CD4-positive, alpha-beta T cell (primary cell): Measurements from ENCODE around the gene REV3L. TPM values are rescaled to one million over a fixed set of nuclear protein-coding genes. Genes with fewer than 3 reads are reported as not detected.

Experiments used
- ATAC-seq: fragments of 200-7000 bp; cut with Tn5 transposase; one replicate; pipeline ENCODE4 v1.10.0; 2022; ENCODE audit warnings: mild to moderate bottlenecking; ENCODE audit not compliant: poor library complexity
- CTCF ChIA-PET: fragments of 350-600 bp; sonication (Branson Sonifier 250); formaldehyde crosslinking; loops from one replicate; lab custom pipeline; 2021; ENCODE audit warnings: antibody characterized with exemption, inconsistent platforms; lab: Charles Lee
- POLR2A ChIA-PET: fragments of 350-600 bp; sonication (Branson Sonifier 250); formaldehyde crosslinking; loops from one replicate; lab custom pipeline; 2021; ENCODE audit warnings: antibody characterized with exemption, inconsistent platforms; lab: Charles Lee
- DNase-seq, 14 experiments: peaks; one replicate each; pipeline ENCODE4 v3.0.0-alpha.2; 2013 to 2020; ENCODE audit warnings: mixed read lengths in 2 of 14
- H3K27ac ChIP-seq, 2 donors: one replicate each; pipeline versions ENCODE4 v1.5.1 to v1.7.0; 2013; ENCODE audit warnings: low read length in 2 of 2, low read depth in 1 of 2, mild to moderate bottlenecking in 1 of 2
- H3K27me3 ChIP-seq, 2 experiments: 1 replicate in 1 of 2; 2 replicates in 1 of 2; pipeline versions ENCODE4 v1.6.1 to v1.7.0; 2013; ENCODE audit warnings: low read length in 2 of 2, control low read depth in 1 of 2, mild to moderate bottlenecking in 1 of 2, moderate library complexity in 1 of 2; ENCODE audit not compliant: insufficient read depth in 2 of 2, control insufficient read depth in 1 of 2
- H3K36me3 ChIP-seq: one replicate; pipeline ENCODE4 v1.6.1; 2013; ENCODE audit warnings: low read length, control low read depth; ENCODE audit not compliant: insufficient read depth
- H3K4me1 ChIP-seq: one replicate; pipeline ENCODE4 v1.6.1; 2013; ENCODE audit warnings: low read length, control low read depth; ENCODE audit not compliant: insufficient read depth
- H3K4me3 ChIP-seq: one replicate; pipeline ENCODE4 v1.5.1; 2013; ENCODE audit warnings: mild to moderate bottlenecking, low read length, moderate library complexity
- H3K9me3 ChIP-seq, 2 experiments: 1 replicate in 1 of 2; 2 replicates in 1 of 2; pipeline versions ENCODE4 v1.6.1 to v1.7.0; 2013; ENCODE audit warnings: low read length in 2 of 2, mild to moderate bottlenecking in 2 of 2, control low read depth in 1 of 2, moderate library complexity in 1 of 2; ENCODE audit not compliant: control insufficient read depth in 1 of 2, insufficient read depth in 1 of 2
- H3K27ac Mint-ChIP-seq: one replicate; pipeline ENCODE4 v1.8.0; 2020; ENCODE audit warnings: mixed read lengths
- H3K27me3 Mint-ChIP-seq: one replicate; pipeline ENCODE4 v1.8.0; 2021; ENCODE audit warnings: mixed read lengths
- H3K36me3 Mint-ChIP-seq: one replicate; pipeline ENCODE4 v1.8.0; 2021; ENCODE audit warnings: low read depth, mixed read lengths
- H3K4me1 Mint-ChIP-seq: one replicate; pipeline ENCODE4 v1.8.0; 2021; ENCODE audit warnings: low read depth, mixed read lengths
- H3K4me3 Mint-ChIP-seq: one replicate; pipeline ENCODE4 v1.8.0; 2020; ENCODE audit warnings: mild to moderate bottlenecking, mixed read lengths
- H3K9me3 Mint-ChIP-seq: one replicate; pipeline ENCODE4 v1.8.0; 2020; ENCODE audit warnings: mixed read lengths
- intact Hi-C, 2 experiments: fragments of 100-400 bp; cut with DNase I in 1 of 2; cut with micrococcal nuclease in 1 of 2; formaldehyde crosslinking; loops; one replicate each; pipeline versions ENCODE4 v1.15.1 to v1.9.0; 2023 to 2025; cut with DNase I, micrococcal nuclease
- total RNA-seq, 174 experiments: library from RNA in 2 of 174; stranded (reverse) in 2 of 174; gene quantifications; one replicate each; pipeline ENCODE4 v1.2.3 and lab custom pipeline; 2021 to 2026
- TF ChIP-seq, protein P1 (sequence below): fragments of 200-600 bp; IDR thresholded peaks from one replicate; pipeline ENCODE4 v1.8.0; 2022; ENCODE audit warnings: antibody characterized with exemption, mild to moderate bottlenecking

The REV3L gene
- total RNA-seq, 2 experiments from 2014 or later = 17.0 to 20.6 TPM

GRCh38 chr6:111276335-111276734 lies 206.7 kb downstream of the REV3L start:
- CTCF ChIA-PET = no interaction called here

GRCh38 chr6:111274593-111275217 lies 208.3 kb downstream of the REV3L start:
- Mint-ChIP-seq H3K27ac (no peak overlapping the region), H3K4me3 (no peak overlapping the region), H3K36me3 (peaks cover 82% of the 10 kb centered on the region), H3K27me3 (no peaks in the 10 kb centered on the region), H3K4me1 (peaks cover 3% of the 10 kb centered on the region), H3K9me3 (peaks cover 14% of the 10 kb centered on the region)
- ATAC-seq (no peak), DNase-seq (no peak)
- ChIA-PET CTCF (no interaction called here), POLR2A (interaction anchor here (1.5 kb wide), 1 partner anchor 16 kb away, joined by 3 read pairs; a partner anchor contains a TSS)
- H3K4me1 ChIP-seq = no peaks in the 10 kb centered on the region
- TF ChIP-seq, protein P1, sequence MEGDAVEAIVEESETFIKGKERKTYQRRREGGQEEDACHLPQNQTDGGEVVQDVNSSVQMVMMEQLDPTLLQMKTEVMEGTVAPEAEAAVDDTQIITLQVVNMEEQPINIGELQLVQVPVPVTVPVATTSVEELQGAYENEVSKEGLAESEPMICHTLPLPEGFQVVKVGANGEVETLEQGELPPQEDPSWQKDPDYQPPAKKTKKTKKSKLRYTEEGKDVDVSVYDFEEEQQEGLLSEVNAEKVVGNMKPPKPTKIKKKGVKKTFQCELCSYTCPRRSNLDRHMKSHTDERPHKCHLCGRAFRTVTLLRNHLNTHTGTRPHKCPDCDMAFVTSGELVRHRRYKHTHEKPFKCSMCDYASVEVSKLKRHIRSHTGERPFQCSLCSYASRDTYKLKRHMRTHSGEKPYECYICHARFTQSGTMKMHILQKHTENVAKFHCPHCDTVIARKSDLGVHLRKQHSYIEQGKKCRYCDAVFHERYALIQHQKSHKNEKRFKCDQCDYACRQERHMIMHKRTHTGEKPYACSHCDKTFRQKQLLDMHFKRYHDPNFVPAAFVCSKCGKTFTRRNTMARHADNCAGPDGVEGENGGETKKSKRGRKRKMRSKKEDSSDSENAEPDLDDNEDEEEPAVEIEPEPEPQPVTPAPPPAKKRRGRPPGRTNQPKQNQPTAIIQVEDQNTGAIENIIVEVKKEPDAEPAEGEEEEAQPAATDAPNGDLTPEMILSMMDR = no peak
- H3K4me3 ChIP-seq = no peak overlapping the region
- no peak overlapping the region for H3K27ac ChIP-seq
- peaks cover 65% of the 10 kb centered on the region for H3K36me3 ChIP-seq
- peaks cover 22 to 27% of the 10 kb centered on the region in 2 experiments for H3K9me3 ChIP-seq
- intact Hi-C loops = no loop called here
- no peaks in the 10 kb centered on the region for H3K27me3 ChIP-seq

More at GRCh38 chr6:111276335-111276734, 206.7 kb downstream of the REV3L start:
- peaks cover 14% of the 10 kb centered on the region for H3K9me3 Mint-ChIP-seq
- ATAC-seq (no peak), DNase-seq (no peak)
- H3K4me1 Mint-ChIP-seq = no peaks in the 10 kb centered on the region
- H3K27ac ChIP-seq = no peak overlapping the region
- no peak overlapping the region for H3K27ac Mint-ChIP-seq
- no peaks in the 10 kb centered on the region for H3K27me3 Mint-ChIP-seq
- H3K4me3 Mint-ChIP-seq = no peak overlapping the region
- intact Hi-C loops = no loop called here
- no peaks in the 10 kb centered on the region for H3K4me1 ChIP-seq
- no peak overlapping the region for H3K4me3 ChIP-seq
- H3K36me3 ChIP-seq = peaks cover 59% of the 10 kb centered on the region
- no peaks in the 10 kb centered on the region for H3K27me3 ChIP-seq
- H3K9me3 ChIP-seq = peaks cover 19 to 22% of the 10 kb centered on the region in 2 experiments
- POLR2A ChIA-PET = no interaction called here
- TF ChIP-seq, protein P1 = no peak
- peaks cover 88% of the 10 kb centered on the region for H3K36me3 Mint-ChIP-seq

GRCh38 chr6:111270121-111270520 lies 212.9 kb downstream of the REV3L start:
- DNase-seq (no peak), ATAC-seq (no peak)
- ChIA-PET POLR2A (interaction anchor here (2.4 kb wide), 1 partner anchor 11 kb away, joined by 9 read pairs; a partner anchor contains a TSS), CTCF (no interaction called here)
- H3K9me3 ChIP-seq = peaks cover 21 to 22% of the 10 kb centered on the region in 2 experiments
- no peak overlapping the region for H3K4me3 ChIP-seq
- H3K9me3 Mint-ChIP-seq = peaks cover 11% of the 10 kb centered on the region
- no peak overlapping the region for H3K27ac ChIP-seq
- H3K27me3 ChIP-seq = no peaks in the 10 kb centered on the region
- no peak overlapping the region for H3K4me3 Mint-ChIP-seq
- TF ChIP-seq, protein P1 = no peak
- peaks cover 83% of the 10 kb centered on the region for H3K36me3 Mint-ChIP-seq
- peaks cover 26% of the 10 kb centered on the region for H3K4me1 Mint-ChIP-seq
- intact Hi-C loops = no loop called here
- no peaks in the 10 kb centered on the region for H3K4me1 ChIP-seq
- H3K27me3 Mint-ChIP-seq = no peaks in the 10 kb centered on the region
- H3K36me3 ChIP-seq = peaks cover 60% of the 10 kb centered on the region
- H3K27ac Mint-ChIP-seq = no peak overlapping the region
